Measurements from ENCODE around the gene CFP. TPM values are rescaled to one million over a fixed set of nuclear protein-coding genes. Genes with fewer than 3 reads are reported as not detected.

The CFP gene
- polyA plus RNA-seq, 1 donor from 2014 or later, result 4.8 TPM

DNA sequence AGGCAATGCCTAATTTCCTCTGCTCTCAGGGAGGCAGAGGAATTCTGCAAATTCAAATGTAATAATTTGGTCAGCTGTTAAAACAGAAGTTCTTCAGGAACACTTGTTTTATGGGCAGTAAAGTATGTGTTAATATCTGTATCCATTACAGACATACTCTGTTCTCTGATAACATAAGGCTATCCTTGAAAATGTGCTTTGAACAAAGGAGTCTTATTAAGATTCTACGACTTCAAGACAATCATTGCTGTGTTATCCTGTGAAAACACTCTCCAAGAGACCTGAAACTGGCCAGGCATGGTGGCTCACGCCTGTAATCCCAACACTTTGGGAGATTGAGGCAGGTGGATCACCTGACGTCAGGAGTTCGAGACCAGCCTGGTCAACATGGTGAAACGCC is 1.9 kb upstream of the CFP start:
- Histone ChIP-seq H3K9me3 (ENCODE audit: low read length) (no peaks in the 10 kb centered on the region), H3K27ac (ENCODE audit: low read length) (no peak overlapping the region), H3K9me2 (ENCODE audit: insufficient read depth, low read length) (no peaks in the 10 kb centered on the region), H3K79me2 (replicated peaks; ENCODE audit: insufficient read depth, low read length) (no peaks in the 10 kb centered on the region), H3K36me3 (ENCODE audit: insufficient read depth, low read length) (no peaks in the 10 kb centered on the region), H3K9ac (ENCODE audit: low read length) (no peak overlapping the region), H2AFZ (ENCODE audit: low read depth, low read length) (no peak overlapping the region), H3K4me3 (ENCODE audit: low read length) (no peak overlapping the region), H3K27me3 (ENCODE audit: insufficient read depth, low read depth, low read length) (no peaks in the 10 kb centered on the region), H4K20me1 (ENCODE audit: insufficient read depth) (no peaks in the 10 kb centered on the region), H3F3A (ENCODE audit: insufficient read depth, low read length, poor library complexity, severe bottlenecking) (no peaks in the 10 kb centered on the region), H3K4me2 (ENCODE audit: low read length) (no peak overlapping the region)
- TF ChIP-seq RAD21 (conservative IDR thresholded peaks at IDR 0.05), result no peak
- no peak for TF ChIP-seq POLR2AphosphoS5 (IDR thresholded peaks at IDR 0.05)
- no peak for TF ChIP-seq EZH2 (IDR thresholded peaks at IDR 0.05; ENCODE audit: borderline replicate concordance, insufficient read depth, low read length, poor library complexity, severe bottlenecking)
- TF ChIP-seq MXI1 (conservative IDR thresholded peaks at IDR 0.05; ENCODE audit: poor library complexity, severe bottlenecking), result no peak
- TF ChIP-seq SMC3 (conservative IDR thresholded peaks at IDR 0.05; ENCODE audit: poor library complexity), result no peak
- TF ChIP-seq, protein P1, sequence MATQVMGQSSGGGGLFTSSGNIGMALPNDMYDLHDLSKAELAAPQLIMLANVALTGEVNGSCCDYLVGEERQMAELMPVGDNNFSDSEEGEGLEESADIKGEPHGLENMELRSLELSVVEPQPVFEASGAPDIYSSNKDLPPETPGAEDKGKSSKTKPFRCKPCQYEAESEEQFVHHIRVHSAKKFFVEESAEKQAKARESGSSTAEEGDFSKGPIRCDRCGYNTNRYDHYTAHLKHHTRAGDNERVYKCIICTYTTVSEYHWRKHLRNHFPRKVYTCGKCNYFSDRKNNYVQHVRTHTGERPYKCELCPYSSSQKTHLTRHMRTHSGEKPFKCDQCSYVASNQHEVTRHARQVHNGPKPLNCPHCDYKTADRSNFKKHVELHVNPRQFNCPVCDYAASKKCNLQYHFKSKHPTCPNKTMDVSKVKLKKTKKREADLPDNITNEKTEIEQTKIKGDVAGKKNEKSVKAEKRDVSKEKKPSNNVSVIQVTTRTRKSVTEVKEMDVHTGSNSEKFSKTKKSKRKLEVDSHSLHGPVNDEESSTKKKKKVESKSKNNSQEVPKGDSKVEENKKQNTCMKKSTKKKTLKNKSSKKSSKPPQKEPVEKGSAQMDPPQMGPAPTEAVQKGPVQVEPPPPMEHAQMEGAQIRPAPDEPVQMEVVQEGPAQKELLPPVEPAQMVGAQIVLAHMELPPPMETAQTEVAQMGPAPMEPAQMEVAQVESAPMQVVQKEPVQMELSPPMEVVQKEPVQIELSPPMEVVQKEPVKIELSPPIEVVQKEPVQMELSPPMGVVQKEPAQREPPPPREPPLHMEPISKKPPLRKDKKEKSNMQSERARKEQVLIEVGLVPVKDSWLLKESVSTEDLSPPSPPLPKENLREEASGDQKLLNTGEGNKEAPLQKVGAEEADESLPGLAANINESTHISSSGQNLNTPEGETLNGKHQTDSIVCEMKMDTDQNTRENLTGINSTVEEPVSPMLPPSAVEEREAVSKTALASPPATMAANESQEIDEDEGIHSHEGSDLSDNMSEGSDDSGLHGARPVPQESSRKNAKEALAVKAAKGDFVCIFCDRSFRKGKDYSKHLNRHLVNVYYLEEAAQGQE (IDR thresholded peaks at IDR 0.05; ENCODE audit: borderline replicate concordance), result no peak
- TF ChIP-seq, protein P2, sequence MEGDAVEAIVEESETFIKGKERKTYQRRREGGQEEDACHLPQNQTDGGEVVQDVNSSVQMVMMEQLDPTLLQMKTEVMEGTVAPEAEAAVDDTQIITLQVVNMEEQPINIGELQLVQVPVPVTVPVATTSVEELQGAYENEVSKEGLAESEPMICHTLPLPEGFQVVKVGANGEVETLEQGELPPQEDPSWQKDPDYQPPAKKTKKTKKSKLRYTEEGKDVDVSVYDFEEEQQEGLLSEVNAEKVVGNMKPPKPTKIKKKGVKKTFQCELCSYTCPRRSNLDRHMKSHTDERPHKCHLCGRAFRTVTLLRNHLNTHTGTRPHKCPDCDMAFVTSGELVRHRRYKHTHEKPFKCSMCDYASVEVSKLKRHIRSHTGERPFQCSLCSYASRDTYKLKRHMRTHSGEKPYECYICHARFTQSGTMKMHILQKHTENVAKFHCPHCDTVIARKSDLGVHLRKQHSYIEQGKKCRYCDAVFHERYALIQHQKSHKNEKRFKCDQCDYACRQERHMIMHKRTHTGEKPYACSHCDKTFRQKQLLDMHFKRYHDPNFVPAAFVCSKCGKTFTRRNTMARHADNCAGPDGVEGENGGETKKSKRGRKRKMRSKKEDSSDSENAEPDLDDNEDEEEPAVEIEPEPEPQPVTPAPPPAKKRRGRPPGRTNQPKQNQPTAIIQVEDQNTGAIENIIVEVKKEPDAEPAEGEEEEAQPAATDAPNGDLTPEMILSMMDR (IDR thresholded peaks at IDR 0.05; ENCODE audit: poor library complexity, severe bottlenecking), result no peak
- no peak for TF ChIP-seq TAF1 (IDR thresholded peaks at IDR 0.05; ENCODE audit: low read depth)
- no peak for TF ChIP-seq EP300 (conservative IDR thresholded peaks at IDR 0.05; ENCODE audit: poor library complexity, severe bottlenecking)

DNA sequence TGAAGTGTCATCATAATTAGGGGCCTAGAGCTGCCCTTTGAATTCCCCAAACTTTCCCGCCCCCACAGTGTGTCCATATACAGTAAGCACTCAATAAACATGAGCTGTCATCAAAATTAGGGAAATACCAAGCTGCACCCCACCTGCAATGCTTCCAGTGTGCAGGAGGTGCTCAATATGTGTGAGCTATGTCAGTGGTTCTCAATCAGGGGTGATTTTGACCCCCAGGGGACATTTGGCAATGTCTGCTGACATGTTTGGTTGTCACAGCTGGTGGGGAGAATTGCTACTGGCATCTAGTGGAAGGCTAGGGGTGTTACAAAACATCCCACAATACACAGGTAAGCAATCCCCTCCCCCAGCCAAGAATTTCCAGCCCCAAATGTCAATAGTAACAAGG is 748 bp downstream of the CFP start:
- H3K4me2 ChIP-seq (ENCODE audit: low read length), result no peak overlapping the region
- H3K79me2 ChIP-seq (replicated peaks; ENCODE audit: insufficient read depth, low read length), result no peaks in the 10 kb centered on the region
- H3K9me2 ChIP-seq (ENCODE audit: insufficient read depth, low read length), result no peaks in the 10 kb centered on the region
- H2AFZ ChIP-seq (ENCODE audit: low read depth, low read length), result no peak overlapping the region
- no peaks in the 10 kb centered on the region for H3K27me3 ChIP-seq (ENCODE audit: insufficient read depth, low read depth, low read length)
- H3F3A ChIP-seq (ENCODE audit: insufficient read depth, low read length, poor library complexity, severe bottlenecking), result no peaks in the 10 kb centered on the region
- no peak overlapping the region for H3K4me3 ChIP-seq (ENCODE audit: low read length)
- no peak overlapping the region for H3K27ac ChIP-seq (ENCODE audit: low read length)
- H3K9me3 ChIP-seq (ENCODE audit: low read length), result no peaks in the 10 kb centered on the region
- no peak overlapping the region for H3K9ac ChIP-seq (ENCODE audit: low read length)
- TF ChIP-seq, protein P2 (IDR thresholded peaks at IDR 0.05; ENCODE audit: poor library complexity, severe bottlenecking), result no peak
- TF ChIP-seq TAF1 (IDR thresholded peaks at IDR 0.05; ENCODE audit: low read depth) (no peak), SMC3 (conservative IDR thresholded peaks at IDR 0.05; ENCODE audit: poor library complexity) (no peak), RAD21 (conservative IDR thresholded peaks at IDR 0.05) (no peak), EZH2 (IDR thresholded peaks at IDR 0.05; ENCODE audit: borderline replicate concordance, insufficient read depth, low read length, poor library complexity, severe bottlenecking) (no peak), MXI1 (conservative IDR thresholded peaks at IDR 0.05; ENCODE audit: poor library complexity, severe bottlenecking) (no peak), EP300 (conservative IDR thresholded peaks at IDR 0.05; ENCODE audit: poor library complexity, severe bottlenecking) (no peak), POLR2AphosphoS5 (IDR thresholded peaks at IDR 0.05) (no peak)
- TF ChIP-seq, protein P1 (IDR thresholded peaks at IDR 0.05; ENCODE audit: borderline replicate concordance), result no peak
- H4K20me1 ChIP-seq (ENCODE audit: insufficient read depth), result no peaks in the 10 kb centered on the region
- H3K36me3 ChIP-seq (ENCODE audit: insufficient read depth, low read length), result no peaks in the 10 kb centered on the region
